Midbrain (tissue), 1 donor: ENCODE results near the gene HDAC1.
"Not testable (repeated sequence)": the region's sequence is repeated elsewhere in the genome, so short reads cannot be mapped to it uniquely, and the experiment has no call there.

Source experiments
- DNase-seq: peaks from one replicate; lab custom pipeline; 2025; lab: John Stamatoyannopoulos, UW

HDAC1 gene

GRCh38 chr1:32291708-32292538 lies at the start of gene HDAC1:
HDAC1 (plus strand) TSS chr1:32292083; CDS start chr1:32292170, 87 bp downstream.
- peak; percentile 85 for DNase-seq

GRCh38 chr1:32242341-32242851 lies 49.5 kb upstream of the HDAC1 start:
- DNase-seq, result peak; percentile 55

GRCh38 chr1:32246888-32247273 lies 45.0 kb upstream of the HDAC1 start, which contains the start of gene FAM167B:
FAM167B (plus strand) TSS chr1:32247222; CDS start chr1:32247422, 200 bp downstream.
- no peak for DNase-seq

GRCh38 chr1:32247452-32247851 lies 44.4 kb upstream of the HDAC1 start:
- DNase-seq, result no peak

GRCh38 chr1:32247983-32248889 lies 43.6 kb upstream of the HDAC1 start:
- DNase-seq, result no peak

GRCh38 chr1:32249831-32250525 lies 41.9 kb upstream of the HDAC1 start:
- no peak for DNase-seq

GRCh38 chr1:32250893-32251716 lies 40.8 kb upstream of the HDAC1 start, which contains the start of gene LCK:
LCK (plus strand) TSS chr1:32251265; CDS start chr1:32274330, 23,065 bp downstream.
- no peak for DNase-seq

GRCh38 chr1:32255072-32256071 lies 36.5 kb upstream of the HDAC1 start:
- no peak for DNase-seq

GRCh38 chr1:32256473-32257226 lies 35.2 kb upstream of the HDAC1 start:
- DNase-seq, result no peak

GRCh38 chr1:32257227-32257508 lies 34.7 kb upstream of the HDAC1 start:
- DNase-seq, result no peak

- DNase-seq, result not testable (repeated sequence)
Measured at GRCh38 chr1:32263236-32263593, 28.7 kb upstream of the HDAC1 start.

GRCh38 chr1:32263744-32264143 lies 28.1 kb upstream of the HDAC1 start:
- DNase-seq, result no peak

- no peak for DNase-seq
Measured at GRCh38 chr1:32265846-32266245, 26.0 kb upstream of the HDAC1 start.

- DNase-seq, result no peak
Measured at GRCh38 chr1:32266921-32267591, 24.8 kb upstream of the HDAC1 start.

GRCh38 chr1:32269744-32270143 lies 22.1 kb upstream of the HDAC1 start:
- no peak for DNase-seq

GRCh38 chr1:32272557-32273390 lies 19.1 kb upstream of the HDAC1 start:
- no peak for DNase-seq

- no peak for DNase-seq
Measured at GRCh38 chr1:32273391-32274208, 18.3 kb upstream of the HDAC1 start.
